Activated CD8-positive, alpha-beta memory T cell treated with anti-CD3 and anti-CD28 coated beads, Interleukin-2, amount 10 ng/mL, durations not matched to agents 7 days and 5 days (primary cell): ENCODE data around the gene RFX4. TPM values are rescaled to one million over a fixed set of nuclear protein-coding genes. Genes with fewer than 3 reads are reported as not detected.
"Not testable (repeated sequence)": the region's sequence is repeated elsewhere in the genome, so short reads cannot be mapped to it uniquely, and the experiment has no call there.

ENCODE experiments used
- ATAC-seq: fragments of 150-1000 bp; cut with Tn5 transposase; one replicate; pipeline ENCODE4 v1.10.0; 2021; ENCODE audit warnings: moderate library complexity
- CTCF ChIA-PET: fragments of 350-600 bp; sonication (Branson Sonifier 250); formaldehyde crosslinking; loops from one replicate; lab custom pipeline; 2021; ENCODE audit warnings: antibody characterized with exemption; lab: Charles Lee
- DNase-seq: peaks from one replicate; pipeline ENCODE4 v3.0.0-alpha.2; 2020
- H3K27ac Mint-ChIP-seq: one replicate; pipeline ENCODE4 v1.8.0; 2021; ENCODE audit warnings: mild to moderate bottlenecking, mixed read lengths
- H3K27me3 Mint-ChIP-seq: one replicate; pipeline ENCODE4 v1.8.0; 2021; ENCODE audit warnings: mixed read lengths
- H3K36me3 Mint-ChIP-seq: one replicate; pipeline ENCODE4 v1.8.0; 2021; ENCODE audit warnings: mild to moderate bottlenecking, mixed read lengths
- H3K4me1 Mint-ChIP-seq: one replicate; pipeline ENCODE4 v1.8.0; 2021; ENCODE audit warnings: mixed read lengths
- H3K4me3 Mint-ChIP-seq: one replicate; pipeline ENCODE4 v1.8.0; 2021; ENCODE audit warnings: mild to moderate bottlenecking, moderate library complexity, mixed read lengths
- H3K9me3 Mint-ChIP-seq: one replicate; pipeline ENCODE4 v1.8.0; 2022; ENCODE audit warnings: low read depth, mixed read lengths
- total RNA-seq, 2 experiments: library from RNA; stranded (reverse); gene quantifications; one replicate each; pipeline ENCODE4 v1.2.3, GENCODE V29; 2021

Gene RFX4
- total RNA-seq, 2 experiments from 2014 or later: not detected

DNA sequence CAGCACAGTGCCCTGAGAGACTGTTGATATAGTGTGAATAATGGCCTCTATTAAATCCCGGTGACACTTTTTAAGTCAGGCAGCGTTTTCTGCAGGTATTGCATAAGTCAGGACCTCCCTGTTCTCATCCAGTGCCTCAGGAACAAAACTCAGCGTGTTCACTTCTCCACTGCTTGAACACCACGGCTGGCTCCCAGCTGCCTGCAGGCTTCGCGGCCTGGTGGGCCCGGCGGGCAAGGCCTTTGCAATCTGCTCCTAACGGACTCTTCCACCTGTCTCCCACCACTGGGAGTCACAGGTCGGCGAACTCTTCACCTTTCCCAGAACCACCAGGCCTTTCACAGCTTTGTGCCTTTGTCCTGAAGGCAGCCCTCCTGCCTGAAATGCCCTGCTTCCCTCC, 18.7 kb downstream of the RFX4 start:
- Mint-ChIP-seq H3K4me3 (no peak overlapping the region), H3K27ac (no peak overlapping the region), H3K9me3 (no peaks in the 10 kb centered on the region), H3K4me1 (no peaks in the 10 kb centered on the region), H3K27me3 (peaks cover 23% of the 10 kb centered on the region), H3K36me3 (no peaks in the 10 kb centered on the region)
- ATAC-seq (no peak), DNase-seq (no peak)
- CTCF ChIA-PET: no interaction called here

DNA sequence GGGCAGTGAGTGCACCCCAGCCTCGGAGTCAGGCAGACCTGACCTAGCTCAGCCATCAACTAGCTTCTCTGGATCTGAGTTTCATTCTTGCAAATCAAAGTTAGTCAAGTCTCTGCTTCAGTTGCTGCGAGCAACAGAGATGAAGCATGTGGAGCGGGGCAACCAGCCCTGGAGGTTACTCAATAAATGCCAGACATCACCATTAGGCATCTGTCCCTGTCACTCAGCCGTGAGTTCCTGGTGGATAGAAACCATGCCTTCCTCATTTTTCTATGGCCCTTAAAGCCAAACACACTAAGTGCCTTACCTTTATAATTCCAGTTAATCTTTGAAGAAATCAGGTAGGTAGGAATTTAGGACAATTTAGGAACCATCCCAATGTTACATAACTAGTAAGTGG, 19.3 kb downstream of the RFX4 start:
- CTCF ChIA-PET: no interaction called here
- H3K27me3 Mint-ChIP-seq: peaks cover 24% of the 10 kb centered on the region
- DNase-seq (no peak), ATAC-seq (no peak)
- H3K36me3 Mint-ChIP-seq: no peaks in the 10 kb centered on the region
- no peaks in the 10 kb centered on the region for H3K9me3 Mint-ChIP-seq
- H3K4me3 Mint-ChIP-seq: no peak overlapping the region
- no peak overlapping the region for H3K27ac Mint-ChIP-seq
- no peaks in the 10 kb centered on the region for H3K4me1 Mint-ChIP-seq

DNA sequence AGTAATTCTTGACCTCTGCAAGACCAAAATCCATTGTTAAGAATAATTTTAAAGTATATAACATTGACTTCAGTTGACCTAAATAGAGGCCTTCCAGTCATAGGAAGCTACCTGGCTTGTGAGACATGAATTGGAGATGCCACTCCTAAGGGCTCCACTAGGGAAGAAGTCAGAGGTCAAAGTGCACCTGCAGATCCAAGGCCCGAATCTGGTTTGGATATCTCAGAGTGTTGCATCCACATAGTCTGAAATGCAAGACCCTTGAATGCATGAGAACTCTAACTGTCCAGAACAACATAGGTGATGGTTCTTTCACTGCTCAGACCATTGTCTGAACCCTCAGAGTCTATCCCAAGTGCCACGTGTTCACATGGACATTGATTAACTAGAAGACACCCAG, 22.4 kb downstream of the RFX4 start:
- peaks cover 17% of the 10 kb centered on the region for H3K27me3 Mint-ChIP-seq
- H3K27ac Mint-ChIP-seq: no peak overlapping the region
- no peak for ATAC-seq
- H3K4me1 Mint-ChIP-seq: no peaks in the 10 kb centered on the region
- DNase-seq: no peak
- H3K36me3 Mint-ChIP-seq: no peaks in the 10 kb centered on the region
- peaks cover 1% of the 10 kb centered on the region for H3K9me3 Mint-ChIP-seq
- CTCF ChIA-PET: no interaction called here
- H3K4me3 Mint-ChIP-seq: no peak overlapping the region

DNA sequence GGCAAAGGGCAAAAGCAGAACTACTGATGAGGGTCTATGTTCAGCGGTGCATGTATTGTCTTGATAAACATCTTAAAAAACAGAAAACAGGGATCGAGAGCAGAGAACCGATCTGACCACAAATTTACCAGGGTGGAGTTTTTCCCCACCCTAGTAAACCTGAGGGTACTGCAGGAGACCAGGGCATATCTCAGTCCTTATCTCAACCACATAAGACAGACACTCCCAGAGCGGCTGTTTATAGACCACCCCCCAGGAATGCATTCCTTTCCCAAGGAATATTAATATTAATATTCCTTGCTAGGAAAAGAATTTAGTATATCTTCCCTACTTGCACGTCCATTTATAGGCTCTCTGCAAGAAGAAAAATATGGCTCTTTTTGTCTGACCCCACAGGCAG, 37.8 kb downstream of the RFX4 start:
- H3K9me3 Mint-ChIP-seq, H3K4me1 Mint-ChIP-seq, H3K4me3 Mint-ChIP-seq, ATAC-seq, DNase-seq, CTCF ChIA-PET, H3K27ac Mint-ChIP-seq, H3K36me3 Mint-ChIP-seq: not testable (repeated sequence)
- H3K27me3 Mint-ChIP-seq: peaks cover 38% of the 10 kb centered on the region

DNA sequence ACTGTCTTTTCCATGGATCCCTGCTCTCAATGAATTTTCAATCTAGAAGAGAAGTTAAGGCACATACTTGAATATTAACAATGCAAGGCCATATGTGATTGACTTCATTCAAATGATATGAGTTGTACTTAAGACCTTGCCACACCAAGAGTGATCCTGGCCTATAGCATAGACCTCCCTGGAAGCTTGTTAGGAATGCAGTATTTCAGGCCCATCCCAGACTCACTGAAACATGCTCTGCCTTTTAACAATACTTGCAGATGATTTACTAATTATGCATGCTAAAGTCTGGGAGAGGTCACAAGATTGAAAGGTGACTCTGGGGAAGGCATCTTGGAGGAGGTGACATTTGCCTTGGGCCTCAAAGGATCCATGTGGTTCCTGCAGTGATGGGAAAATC, 43.2 kb downstream of the RFX4 start:
- Mint-ChIP-seq H3K36me3 (no peaks in the 10 kb centered on the region), H3K27me3 (peaks cover 12% of the 10 kb centered on the region), H3K9me3 (no peaks in the 10 kb centered on the region), H3K4me1 (no peaks in the 10 kb centered on the region), H3K27ac (no peak overlapping the region), H3K4me3 (no peak overlapping the region)
- DNase-seq (no peak), ATAC-seq (no peak)
- CTCF ChIA-PET: no interaction called here

DNA sequence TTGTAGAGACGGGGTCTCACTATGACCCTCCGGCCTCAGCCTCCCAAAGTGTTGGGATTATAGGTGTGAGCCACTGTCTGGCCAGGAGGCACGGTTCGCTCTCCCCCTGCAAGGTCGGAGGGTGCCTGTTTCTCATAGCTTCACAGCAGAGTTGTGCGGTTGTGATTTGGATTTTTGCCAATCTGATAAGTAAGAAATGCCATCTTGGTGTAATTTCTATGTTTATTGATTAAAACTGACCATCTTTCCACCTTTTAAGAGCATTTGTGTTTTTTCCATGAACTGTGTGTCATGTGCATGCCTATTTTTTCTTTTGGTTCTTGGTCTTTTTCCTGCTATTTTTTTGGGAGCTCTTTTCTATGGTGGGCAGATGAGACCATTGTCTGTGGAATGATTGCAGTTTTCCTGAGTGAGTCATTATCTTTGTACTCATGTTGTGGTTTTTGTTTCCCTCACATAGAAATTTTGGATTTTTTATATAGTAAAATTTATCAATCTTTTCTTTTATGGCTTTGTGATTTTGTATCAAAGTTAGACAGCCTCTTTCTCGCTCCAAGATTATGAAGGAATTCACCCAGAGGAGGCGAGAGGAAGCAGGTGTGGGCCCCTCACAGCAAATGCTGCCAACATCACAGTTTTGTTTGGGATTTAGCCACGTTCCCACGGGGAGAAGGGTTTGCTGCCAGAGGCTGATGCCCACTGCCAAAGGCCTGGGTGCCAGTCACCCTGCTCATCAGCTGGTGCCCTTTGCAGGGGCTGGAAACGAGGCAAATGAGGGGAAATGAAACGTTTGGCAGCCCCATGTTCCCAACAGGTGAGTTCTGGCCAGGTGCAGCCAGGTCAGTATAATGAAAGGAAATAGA, 47.2 kb downstream of the RFX4 start:
- H3K4me1 Mint-ChIP-seq: no peaks in the 10 kb centered on the region
- DNase-seq (no peak), ATAC-seq (no peak)
- no peak overlapping the region for H3K27ac Mint-ChIP-seq
- H3K36me3 Mint-ChIP-seq: no peaks in the 10 kb centered on the region
- no peak overlapping the region for H3K4me3 Mint-ChIP-seq
- H3K9me3 Mint-ChIP-seq: no peaks in the 10 kb centered on the region
- H3K27me3 Mint-ChIP-seq: peaks cover 9% of the 10 kb centered on the region
- CTCF ChIA-PET: no interaction called here

DNA sequence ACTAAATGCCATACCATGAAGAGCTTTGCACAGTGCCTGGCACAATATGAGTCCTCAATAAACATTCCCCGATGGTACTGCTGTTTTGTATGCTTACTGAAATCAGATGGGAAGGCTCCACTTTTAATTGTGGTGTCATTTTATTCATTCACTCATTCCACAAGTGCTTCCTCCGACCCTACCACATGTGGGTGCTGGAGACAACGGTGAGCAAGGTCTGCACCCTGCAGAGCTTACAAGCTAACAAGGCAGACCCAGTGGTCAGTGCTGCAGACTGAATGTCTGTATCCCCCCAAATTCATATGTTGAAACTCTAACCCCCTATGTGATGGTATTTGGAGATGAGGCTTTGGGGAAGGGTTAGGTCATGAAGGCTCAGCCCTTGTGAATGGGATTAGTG, 48.3 kb downstream of the RFX4 start:
- no peaks in the 10 kb centered on the region for H3K4me1 Mint-ChIP-seq
- CTCF ChIA-PET: no interaction called here
- no peak overlapping the region for H3K4me3 Mint-ChIP-seq
- H3K36me3 Mint-ChIP-seq: no peaks in the 10 kb centered on the region
- H3K27ac Mint-ChIP-seq: no peak overlapping the region
- DNase-seq: no peak
- no peak for ATAC-seq
- no peaks in the 10 kb centered on the region for H3K9me3 Mint-ChIP-seq
- H3K27me3 Mint-ChIP-seq: peaks cover 9% of the 10 kb centered on the region

DNA sequence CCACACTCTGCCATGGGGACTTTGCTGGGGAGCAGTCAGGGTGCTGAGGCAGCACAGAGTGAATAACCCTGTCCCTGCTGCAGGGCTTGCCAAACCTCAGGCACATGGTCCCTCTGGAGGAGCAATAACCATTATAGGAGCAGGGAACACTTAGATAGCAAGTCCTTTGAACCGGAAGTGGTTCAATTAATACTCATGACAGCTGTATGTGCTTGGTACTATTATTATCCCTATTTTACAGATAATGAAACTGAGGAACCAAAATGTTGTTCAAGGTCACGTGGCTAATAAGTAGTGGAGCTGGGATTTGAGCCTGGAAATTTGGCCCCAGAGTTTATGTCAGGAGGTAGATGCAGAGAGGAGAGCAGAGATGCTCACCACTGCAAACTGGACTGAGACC, 49.0 kb downstream of the RFX4 start:
- CTCF ChIA-PET: no interaction called here
- no peaks in the 10 kb centered on the region for H3K9me3 Mint-ChIP-seq

DNA sequence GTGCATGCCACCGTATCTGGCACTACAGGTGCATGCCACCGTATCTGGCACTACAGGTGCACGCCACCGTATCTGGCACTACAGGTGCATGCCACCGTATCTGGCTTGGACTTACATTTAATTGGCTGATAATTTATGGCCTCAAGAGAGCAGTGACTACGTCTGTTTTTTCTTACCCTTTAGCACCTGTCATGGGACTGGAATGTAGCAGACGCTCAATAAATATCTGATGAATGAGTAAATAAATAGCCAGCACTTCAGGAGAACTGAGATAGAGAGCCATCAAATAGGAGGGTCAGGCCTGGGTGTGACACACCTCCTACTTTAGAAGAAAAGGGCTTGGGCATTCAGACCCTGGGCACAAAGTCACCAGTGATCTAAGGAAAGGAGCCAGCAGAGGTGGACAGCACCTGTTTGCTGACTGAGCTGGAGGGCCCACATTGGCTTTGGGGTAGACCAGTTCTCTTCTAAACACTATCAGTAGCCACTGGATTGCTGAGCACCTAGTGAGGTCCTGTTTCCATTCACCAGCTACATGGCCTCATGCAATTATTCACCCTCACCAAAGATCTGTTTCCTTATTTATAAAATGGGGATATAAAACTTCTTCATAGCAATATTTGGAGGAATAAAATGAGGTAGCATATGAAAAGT, 50.1 kb downstream of the RFX4 start:
- Mint-ChIP-seq H3K27ac (no peak overlapping the region), H3K9me3 (no peaks in the 10 kb centered on the region), H3K4me1 (no peaks in the 10 kb centered on the region), H3K36me3 (no peaks in the 10 kb centered on the region), H3K27me3 (peaks cover 12% of the 10 kb centered on the region), H3K4me3 (no peak overlapping the region)
- CTCF ChIA-PET: no interaction called here
- DNase-seq (no peak), ATAC-seq (no peak)

More for the DNA sequence above, 49.0 kb downstream of the RFX4 start:
- H3K4me3 Mint-ChIP-seq: no peak overlapping the region
- H3K27ac Mint-ChIP-seq: no peak overlapping the region
- H3K4me1 Mint-ChIP-seq: no peaks in the 10 kb centered on the region
- H3K27me3 Mint-ChIP-seq: peaks cover 12% of the 10 kb centered on the region
- ATAC-seq (no peak), DNase-seq (no peak)
- H3K36me3 Mint-ChIP-seq: no peaks in the 10 kb centered on the region

DNA sequence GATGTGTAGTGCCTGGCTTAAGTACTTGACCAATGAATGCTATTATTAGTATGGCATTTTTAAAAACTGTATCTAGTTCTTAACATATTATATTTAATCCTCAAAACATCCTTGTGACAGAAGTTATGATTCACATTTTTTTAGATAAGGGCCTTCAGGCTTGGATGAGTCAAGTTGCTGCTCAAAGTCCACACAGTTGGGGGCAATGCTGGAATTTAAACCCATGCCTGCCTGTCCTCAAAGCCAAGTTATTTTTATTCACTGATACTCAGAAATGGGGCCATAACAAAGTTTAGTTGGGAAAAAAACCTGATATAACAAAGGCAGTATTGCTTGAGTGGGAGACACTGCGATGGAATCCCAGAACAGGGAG, 50.6 kb downstream of the RFX4 start:
- DNase-seq (no peak), ATAC-seq (no peak)
- no peaks in the 10 kb centered on the region for H3K4me1 Mint-ChIP-seq
- H3K36me3 Mint-ChIP-seq: no peaks in the 10 kb centered on the region
- H3K4me3 Mint-ChIP-seq: no peak overlapping the region
- H3K9me3 Mint-ChIP-seq: no peaks in the 10 kb centered on the region
- peaks cover 12% of the 10 kb centered on the region for H3K27me3 Mint-ChIP-seq
- CTCF ChIA-PET: no interaction called here
- no peak overlapping the region for H3K27ac Mint-ChIP-seq

DNA sequence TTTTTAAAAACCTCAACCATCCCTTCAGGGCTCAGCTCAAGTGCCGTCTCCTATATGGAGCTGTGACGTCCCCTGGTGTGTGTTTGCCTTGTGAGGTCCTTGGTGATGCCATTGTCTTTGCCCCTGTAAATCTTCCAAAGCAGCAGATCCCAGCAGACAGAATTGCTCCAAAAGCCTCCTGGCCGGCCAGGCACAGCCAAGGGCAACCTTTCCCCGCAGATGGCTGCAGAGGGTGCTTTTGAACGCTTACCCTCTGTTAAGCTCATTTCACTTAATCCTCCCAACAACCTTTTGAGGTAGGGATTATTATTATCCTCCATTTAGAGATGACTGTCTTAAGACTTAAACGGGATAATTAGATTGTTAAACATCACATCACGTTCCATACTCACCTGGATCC, 51.4 kb downstream of the RFX4 start:
- DNase-seq: no peak
- no peaks in the 10 kb centered on the region for H3K9me3 Mint-ChIP-seq
- no peaks in the 10 kb centered on the region for H3K36me3 Mint-ChIP-seq
- CTCF ChIA-PET: no interaction called here
- no peak for ATAC-seq
- no peaks in the 10 kb centered on the region for H3K4me1 Mint-ChIP-seq
- peaks cover 12% of the 10 kb centered on the region for H3K27me3 Mint-ChIP-seq
- H3K27ac Mint-ChIP-seq: no peak overlapping the region
- no peak overlapping the region for H3K4me3 Mint-ChIP-seq

DNA sequence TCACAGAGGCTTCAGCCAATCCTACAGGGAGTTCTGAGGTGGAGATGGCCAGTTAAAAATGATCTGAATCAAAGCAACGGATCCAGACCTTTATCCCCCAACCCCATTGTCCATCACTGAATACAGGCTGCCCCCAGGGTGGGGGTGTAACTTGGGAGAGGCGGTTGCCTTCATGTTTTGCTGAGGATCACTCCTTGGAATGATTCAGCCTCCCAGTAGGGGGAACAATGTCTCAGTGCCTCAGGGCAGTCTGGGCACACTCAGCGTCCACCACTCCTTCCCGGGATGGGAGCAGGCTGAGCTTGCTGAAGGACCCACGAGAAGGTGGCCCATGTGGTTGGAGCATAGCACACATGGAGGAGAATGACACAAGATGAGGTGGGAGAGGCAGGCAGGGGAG, 60.2 kb downstream of the RFX4 start:
- no peak for DNase-seq
- CTCF ChIA-PET: no interaction called here
- no peak for ATAC-seq
- Mint-ChIP-seq H3K36me3 (no peaks in the 10 kb centered on the region), H3K4me1 (no peaks in the 10 kb centered on the region), H3K9me3 (no peaks in the 10 kb centered on the region), H3K27me3 (peaks cover 3% of the 10 kb centered on the region), H3K4me3 (no peak overlapping the region), H3K27ac (no peak overlapping the region)

DNA sequence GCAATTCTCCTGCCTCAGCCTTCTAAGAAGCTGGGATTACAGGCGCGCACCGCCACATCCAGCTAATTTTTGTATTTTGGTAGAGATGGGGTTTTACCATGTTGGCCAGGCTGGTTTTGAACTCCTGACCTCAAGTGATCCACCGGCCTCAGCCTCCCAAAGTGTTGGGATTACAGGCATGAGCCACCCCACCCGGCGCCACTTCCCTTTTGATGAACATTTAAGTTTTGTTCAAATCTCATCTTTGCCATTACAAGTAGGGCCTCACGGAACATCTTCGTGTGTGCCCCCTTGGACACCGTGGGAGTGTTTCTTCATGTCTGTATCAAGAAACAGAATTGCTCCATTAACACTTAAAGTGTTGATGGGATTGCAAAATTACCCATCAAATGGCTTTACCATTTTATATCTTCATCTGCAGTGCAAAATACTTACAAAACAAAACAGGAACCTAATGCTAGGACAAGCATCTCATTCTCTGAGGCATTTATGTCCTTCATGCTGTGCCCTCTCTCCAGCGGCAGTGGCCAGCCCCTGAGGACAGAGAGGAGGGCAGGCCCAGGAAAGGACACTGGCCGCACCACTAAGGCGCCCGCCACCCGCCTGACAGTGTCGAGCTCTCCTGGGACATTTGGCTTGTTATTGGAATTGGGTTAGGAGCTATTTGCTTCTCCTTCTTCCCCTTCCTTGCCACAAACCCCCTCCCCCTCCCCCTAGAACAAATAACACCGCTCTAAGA, 61.7 kb downstream of the RFX4 start:
- Mint-ChIP-seq H3K27me3 (peaks cover 2% of the 10 kb centered on the region), H3K4me1 (no peaks in the 10 kb centered on the region), H3K27ac (no peak overlapping the region), H3K36me3 (no peaks in the 10 kb centered on the region), H3K4me3 (no peak overlapping the region), H3K9me3 (no peaks in the 10 kb centered on the region)
- ATAC-seq (no peak), DNase-seq (no peak)
- CTCF ChIA-PET: no interaction called here

DNA sequence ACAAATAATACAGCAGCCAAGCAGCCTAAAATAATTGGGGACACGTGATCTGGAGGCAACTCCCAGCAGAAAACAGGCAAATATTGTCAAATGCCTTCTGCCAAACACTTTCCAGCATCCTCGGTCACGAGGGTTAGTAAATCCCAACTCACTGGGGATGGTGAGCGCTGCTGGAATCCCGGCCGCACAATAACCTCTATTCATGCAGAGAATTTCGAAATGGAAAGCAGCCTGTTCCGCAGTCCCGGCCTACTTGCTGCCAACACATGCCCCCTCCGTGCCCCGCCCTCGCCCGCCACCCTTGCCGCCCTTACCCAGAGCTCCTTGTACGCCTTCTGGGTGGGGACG, 62.2 kb downstream of the RFX4 start:
- H3K27me3 Mint-ChIP-seq: peaks cover 2% of the 10 kb centered on the region
- no peaks in the 10 kb centered on the region for H3K4me1 Mint-ChIP-seq
- CTCF ChIA-PET: no interaction called here
- DNase-seq: no peak
- H3K4me3 Mint-ChIP-seq: no peak overlapping the region
- no peaks in the 10 kb centered on the region for H3K9me3 Mint-ChIP-seq
- H3K27ac Mint-ChIP-seq: no peak overlapping the region
- ATAC-seq: no peak
- H3K36me3 Mint-ChIP-seq: no peaks in the 10 kb centered on the region
